ENCODE data around the gene DRICH1. TPM values are rescaled to one million over a fixed set of nuclear protein-coding genes. Genes with fewer than 3 reads are reported as not detected.

Gene DRICH1
- total RNA-seq = 0.17 and 0.26 TPM in 2 replicates

GRCh38 chr22:23632178-23632577 is at the start of gene DRICH1:
TSS of gene DRICH1 (minus strand) at chr22:23632321. CDS start at chr22:23632023, 298 bp downstream.

GRCh38 chr22:23579870-23580575 is 52.1 kb downstream of the DRICH1 start, which contains the start of gene IGLL1:
TSS of gene IGLL1 (minus strand) at chr22:23580290. CDS start at chr22:23580190, 100 bp downstream.

Other genes with a start within 250 kb of the DRICH1 start
- gene IGLL1, start 52.0 kb downstream of the DRICH1 start, total RNA-seq = not detected in 2 replicates
- not detected in 2 replicates for gene RGL4, start 58.7 kb upstream of the DRICH1 start, total RNA-seq
- 6.2 and 7.8 TPM in 2 replicates for gene ZNF70, start 118.8 kb upstream of the DRICH1 start, total RNA-seq
- gene VPREB3, start 122.1 kb upstream of the DRICH1 start, total RNA-seq = not detected in 2 replicates
- 1.4 and 1.8 TPM in 2 replicates for gene C22orf15, start 130.7 kb upstream of the DRICH1 start, total RNA-seq
- 8.6 and 10.8 TPM in 2 replicates for gene CHCHD10, start 135.7 kb upstream of the DRICH1 start, total RNA-seq
- gene MMP11, start 140.5 kb upstream of the DRICH1 start, total RNA-seq = 37.1 and 38.2 TPM in 2 replicates
- 31.9 and 32.0 TPM in 2 replicates for gene SMARCB1, start 154.6 kb upstream of the DRICH1 start, total RNA-seq
- 0.85 and 0.89 TPM in 2 replicates for gene DERL3, start 206.7 kb upstream of the DRICH1 start, total RNA-seq
- gene SLC2A11, start 225.6 kb upstream of the DRICH1 start, total RNA-seq = 13.4 and 19.0 TPM in 2 replicates

All from smooth muscle cell of the pulmonary artery (primary cell).